ENCODE measurements around the gene ACAA1.
"Not testable (repeated sequence)": the region's sequence is repeated elsewhere in the genome, so short reads cannot be mapped to it uniquely, and the experiment has no call there.

The ACAA1 gene

DNA sequence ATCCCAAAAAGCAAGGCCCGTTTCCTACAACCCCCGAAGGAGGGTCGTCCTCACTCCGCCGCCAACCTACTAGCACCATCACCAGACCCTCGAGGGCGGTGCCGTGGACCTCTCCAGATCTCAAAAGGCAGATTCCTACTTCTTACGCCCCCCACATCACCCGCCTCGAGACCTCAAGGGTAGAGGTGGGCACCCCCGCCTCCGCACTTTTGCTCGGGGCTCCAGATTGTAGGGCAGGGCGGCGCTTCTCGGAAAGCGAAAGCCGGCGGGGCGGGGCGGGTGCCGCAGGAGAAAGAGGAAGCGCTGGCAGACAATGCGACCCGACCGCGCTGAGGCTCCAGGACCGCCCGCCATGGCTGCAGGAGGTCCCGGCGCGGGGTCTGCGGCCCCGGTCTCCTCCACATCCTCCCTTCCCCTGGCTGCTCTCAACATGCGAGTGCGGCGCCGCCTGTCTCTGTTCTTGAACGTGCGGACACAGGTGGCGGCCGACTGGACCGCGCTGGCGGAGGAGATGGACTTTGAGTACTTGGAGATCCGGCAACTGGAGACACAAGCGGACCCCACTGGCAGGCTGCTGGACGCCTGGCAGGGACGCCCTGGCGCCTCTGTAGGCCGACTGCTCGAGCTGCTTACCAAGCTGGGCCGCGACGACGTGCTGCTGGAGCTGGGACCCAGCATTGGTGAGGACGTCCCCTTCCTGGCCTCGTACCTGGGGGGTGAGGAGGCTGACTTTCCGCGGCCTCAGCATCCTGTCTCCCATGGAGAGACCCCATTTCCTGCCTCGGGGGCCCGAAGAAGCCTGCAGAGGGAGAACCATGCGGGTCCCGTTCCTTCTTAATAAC, 1.6 kb upstream of the ACAA1 start, which contains the start of gene MYD88:
MYD88 (plus strand) TSS at position 313 of the 842 bp plus-strand sequence; CDS start at position 353, 40 bp downstream.
- DNase-seq: peak in 8 of 10 donors; percentile 36 to 93 (median 61)
- intact Hi-C loops (cut with DNase I): no loop called here

DNA sequence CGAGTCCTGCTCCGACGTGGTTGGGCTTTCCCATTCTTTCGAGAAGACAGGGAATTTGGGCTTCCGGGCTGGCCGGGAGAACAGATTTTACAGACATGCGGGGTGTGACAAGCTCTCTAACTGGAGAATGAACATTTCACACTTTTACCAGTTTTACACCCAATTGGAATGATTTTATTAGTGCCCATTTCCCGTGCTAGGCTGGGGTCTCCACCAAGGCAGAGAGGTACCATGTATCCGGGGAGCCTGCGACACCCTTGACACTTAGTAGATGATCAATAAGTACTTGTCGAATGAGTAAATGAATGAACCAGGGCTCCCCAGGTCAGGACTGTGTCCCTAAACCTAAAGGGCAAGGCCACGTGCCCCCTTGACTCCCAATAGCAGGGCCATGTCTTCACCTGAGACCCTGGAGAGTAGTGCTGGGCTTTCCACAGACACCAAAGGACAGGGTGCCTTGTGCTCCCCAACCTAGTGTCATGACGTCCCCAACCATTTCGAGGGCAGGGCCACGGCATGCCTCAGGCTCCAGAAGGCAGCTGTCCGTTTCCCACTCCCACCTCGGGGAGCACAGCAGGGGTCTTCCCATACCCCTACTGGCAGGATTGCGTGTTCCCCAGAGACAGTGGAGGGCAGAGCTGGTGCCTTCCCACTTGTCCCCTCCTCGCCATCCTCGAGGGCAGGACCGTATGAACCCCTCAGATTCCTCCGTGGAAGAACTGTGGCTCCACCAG, 855 bp upstream of the ACAA1 start:
- no peak for DNase-seq
- intact Hi-C loops (cut with DNase I): loop anchor here (2.0 kb wide), 2 partner anchors 27 to 359 kb away; partner anchors contain the start of genes EXOG and OXSR1

DNA sequence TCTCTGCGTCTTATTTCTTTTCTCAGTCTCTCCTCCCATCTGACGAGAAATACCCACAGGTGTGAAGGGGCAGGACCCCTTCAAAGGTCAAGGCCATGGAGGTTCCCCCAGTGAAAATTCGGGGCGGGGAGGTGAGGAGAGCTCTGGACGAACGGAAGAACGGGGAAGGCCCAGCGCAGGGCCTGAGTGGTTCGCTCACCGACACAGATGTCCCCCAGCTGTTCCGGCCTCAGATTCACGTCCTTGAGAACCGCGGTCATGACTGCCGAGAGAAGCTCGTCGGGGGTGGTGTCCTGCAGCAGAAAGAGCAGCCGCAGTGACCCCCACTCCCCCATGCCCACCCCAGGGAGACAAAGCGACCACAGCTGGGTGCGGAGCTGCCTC, 542 bp downstream of the ACAA1 start:
- intact Hi-C loops (cut with DNase I): loop anchor here (2.0 kb wide), 2 partner anchors 28 to 360 kb away; partner anchors contain the start of genes EXOG and OXSR1
- no peak for DNase-seq

DNA sequence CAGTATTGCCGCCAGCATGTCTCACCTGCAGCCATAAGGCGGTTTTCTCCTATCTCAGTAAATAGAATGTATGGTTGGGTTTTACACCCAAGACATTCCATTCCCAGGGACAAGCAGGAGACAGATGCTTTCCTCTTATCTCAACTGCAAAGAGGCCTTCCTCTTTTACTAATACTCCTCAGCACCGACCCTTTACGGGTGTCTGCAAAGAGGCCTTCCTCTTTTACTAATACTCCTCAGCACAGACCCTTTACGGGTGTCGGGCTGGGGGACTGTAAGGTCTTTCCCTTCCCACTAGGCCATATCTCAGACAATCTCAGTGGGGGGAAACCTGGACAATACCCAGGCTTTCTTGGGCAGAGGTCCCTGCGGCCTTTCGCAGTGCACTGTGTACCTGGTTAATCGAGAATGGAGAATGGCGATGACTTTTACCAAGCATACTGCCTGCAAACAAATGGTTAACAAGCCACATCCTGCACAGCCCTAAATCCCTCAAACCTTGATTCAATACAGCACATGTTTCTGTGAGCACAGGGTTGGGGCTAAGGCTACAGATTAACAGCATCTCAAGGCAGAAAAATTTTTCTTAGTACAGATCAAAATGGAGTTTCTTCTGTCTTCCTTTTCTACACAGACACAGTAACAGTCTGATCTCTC, 1.2 kb downstream of the ACAA1 start:
- DNase-seq: not testable (repeated sequence)
- intact Hi-C loops (cut with DNase I): loop anchor here (2.0 kb wide), 2 partner anchors 29 to 361 kb away; partner anchors contain the start of genes EXOG and OXSR1

DNA sequence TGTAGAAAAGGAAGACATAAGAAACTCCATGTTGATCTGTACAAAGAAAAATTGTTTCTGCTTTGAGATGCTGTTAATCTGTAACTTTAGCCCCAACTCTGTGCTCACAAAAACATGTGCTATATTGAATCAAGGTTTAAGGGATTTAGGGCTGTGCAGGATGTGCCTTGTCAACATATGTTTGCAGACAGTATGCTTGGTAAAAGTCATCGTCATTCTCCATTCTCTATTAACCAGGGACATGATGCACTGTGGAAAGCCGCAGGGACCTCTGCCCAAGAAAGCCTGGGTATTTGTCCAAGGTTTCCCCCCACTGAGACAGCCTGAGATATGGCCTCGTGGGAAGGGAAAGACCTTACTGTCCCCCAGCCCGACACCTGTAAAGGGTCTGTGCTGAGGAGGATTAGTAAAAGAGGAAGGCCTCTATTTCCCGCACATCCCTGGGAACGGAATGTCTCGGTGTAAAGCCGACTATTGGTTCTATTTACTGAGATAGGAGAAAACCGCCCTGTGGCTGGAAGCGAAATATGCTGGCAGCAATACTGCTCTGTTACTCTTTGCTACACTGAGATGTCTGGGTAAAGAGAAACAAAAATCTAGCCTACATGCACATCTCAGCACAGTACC, 2.3 kb downstream of the ACAA1 start:
- DNase-seq: peak in 1 of 10 donors; percentile 7
- intact Hi-C loops (cut with DNase I): not testable (repeated sequence)

DNA sequence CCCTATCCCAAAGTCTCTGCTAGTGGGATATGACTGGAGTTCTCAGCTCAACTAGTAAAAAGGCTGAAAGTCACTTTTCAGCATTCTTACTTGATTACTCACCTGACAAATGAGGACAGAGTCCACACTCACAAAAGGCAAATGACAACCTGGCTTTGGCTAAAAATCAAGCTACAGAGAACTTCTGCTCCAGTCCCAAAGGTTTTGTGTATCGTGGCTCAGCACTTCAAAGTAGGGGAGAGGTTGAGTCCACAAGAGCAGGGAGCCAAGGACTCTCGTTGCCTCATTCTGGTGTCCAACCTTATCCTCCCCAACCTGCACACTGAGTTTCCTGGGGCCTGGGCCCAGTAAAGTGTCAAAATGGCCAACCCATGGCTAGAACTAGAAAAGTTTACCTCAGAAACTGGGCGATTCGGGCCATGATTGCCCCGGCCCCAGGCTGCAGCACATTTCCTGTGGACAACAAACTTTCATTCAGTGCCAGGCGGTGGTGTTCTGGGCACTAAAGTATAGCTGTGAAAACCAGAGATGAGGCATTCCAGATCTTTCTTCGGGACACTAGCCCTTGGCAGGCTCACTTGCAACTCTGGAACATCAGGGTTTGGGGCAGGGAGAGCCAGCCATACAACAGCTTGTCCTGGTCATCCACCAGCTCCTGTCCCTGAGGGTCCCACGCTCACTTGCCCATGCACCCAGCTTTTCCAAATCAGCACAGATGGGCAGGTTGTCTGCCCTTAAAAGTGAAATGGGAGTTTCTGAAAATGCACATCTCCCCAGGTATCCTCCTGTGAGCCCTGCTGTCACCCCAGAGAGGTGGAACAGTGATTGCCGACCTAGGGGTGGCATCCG, 3.1 kb downstream of the ACAA1 start:
- intact Hi-C loops (cut with DNase I): no loop called here
- peak in 1 of 10 donors; percentile 29 for DNase-seq

DNA sequence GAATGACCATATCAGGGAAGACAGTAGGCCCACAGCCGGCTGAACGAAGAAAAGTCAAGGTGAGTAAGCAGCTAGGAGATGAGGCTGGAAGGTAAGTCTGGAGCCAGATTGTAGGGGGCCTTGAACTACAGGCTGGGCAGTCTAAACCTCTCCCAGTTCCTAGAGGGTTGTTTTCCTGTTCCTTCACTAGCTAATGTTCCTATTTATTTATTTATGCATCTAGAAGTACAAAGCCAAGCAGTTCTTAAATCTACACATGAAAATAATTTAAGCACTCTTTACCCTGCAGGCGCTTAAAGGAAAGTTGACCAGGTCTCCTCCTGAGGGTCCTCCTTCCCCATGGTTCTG, 3.7 kb downstream of the ACAA1 start:
- intact Hi-C loops (cut with DNase I): no loop called here
- peak in 1 of 10 donors; percentile 10 for DNase-seq

DNA sequence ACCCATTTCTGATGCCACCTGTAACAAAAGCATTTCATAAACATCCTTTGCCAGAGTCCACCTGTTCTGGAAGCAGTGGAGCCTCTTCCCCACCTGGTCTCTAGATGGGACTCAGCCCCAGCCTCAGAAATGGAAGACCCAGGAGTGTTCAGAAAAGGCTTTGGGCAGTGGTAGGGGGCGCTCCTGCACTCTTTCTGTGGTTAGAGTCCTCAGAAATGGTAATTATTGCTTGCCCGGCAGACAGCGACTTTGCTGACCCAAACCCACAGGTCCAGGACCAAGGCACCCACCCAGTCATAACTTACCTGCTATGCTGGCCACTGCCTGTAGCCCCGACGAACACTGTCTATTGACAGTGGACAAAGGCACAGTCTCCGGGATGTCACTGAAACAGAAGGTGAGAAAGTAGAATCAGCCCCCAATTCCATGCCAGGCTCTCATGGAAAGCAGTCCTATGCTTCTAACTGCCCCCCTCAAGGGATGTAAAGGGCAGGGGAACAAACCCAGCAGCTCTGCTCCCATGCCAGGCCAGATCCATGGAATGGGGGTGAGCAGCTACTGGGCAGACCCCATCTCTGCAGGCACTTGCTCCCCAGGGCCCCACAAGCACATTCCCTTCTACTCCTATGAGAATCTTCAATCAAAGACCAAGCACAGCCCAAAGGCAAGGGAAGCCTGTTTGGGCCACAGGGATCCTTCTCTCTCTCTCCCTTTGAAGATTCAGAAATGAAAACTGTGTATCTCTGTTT, 5.1 kb downstream of the ACAA1 start:
- intact Hi-C loops (cut with DNase I): no loop called here
- DNase-seq: peak in 3 of 10 donors; percentile 35 to 77 (median 72)

DNA sequence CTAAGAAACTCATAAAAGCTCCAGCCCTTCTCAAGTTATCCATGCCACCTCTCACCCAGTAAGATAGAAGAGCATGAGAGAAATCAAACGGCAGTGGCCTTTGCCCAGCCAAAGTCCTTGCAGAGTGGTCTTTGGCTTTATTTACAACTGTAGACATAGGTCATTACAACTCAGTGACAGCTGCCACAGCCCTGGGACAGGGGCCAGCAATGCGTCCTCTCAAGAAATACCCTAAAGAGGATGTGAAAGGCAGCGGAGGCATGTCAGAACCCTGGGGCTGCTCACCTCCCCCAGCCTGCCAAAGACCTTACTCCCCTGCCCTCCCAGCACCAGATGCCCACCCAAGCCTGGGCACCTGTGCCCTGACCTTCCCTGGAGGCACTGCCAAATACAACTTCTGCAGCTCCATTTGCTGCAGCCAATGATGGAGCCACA, 6.3 kb downstream of the ACAA1 start:
- DNase-seq: peak in 1 of 10 donors; percentile 24
- intact Hi-C loops (cut with DNase I): no loop called here

DNA sequence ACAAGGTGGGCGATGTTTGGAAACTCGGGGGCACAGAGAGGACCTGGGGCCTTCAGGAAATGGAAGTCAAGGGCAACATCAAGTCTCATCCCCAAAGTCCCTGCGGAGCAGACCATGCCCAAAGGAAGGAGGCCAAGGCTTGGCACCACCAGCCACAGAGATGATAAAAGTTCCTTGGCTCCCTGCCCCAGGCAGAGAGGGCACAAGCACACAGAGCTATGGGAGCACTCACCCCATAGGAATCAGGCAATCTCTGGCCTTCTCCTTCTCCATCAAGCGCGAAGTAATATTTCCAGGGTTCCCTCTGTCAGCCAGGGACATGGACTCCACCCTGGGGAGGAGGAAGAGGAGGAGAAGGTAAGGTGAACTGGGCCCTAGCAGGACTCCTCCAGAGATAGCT, 7.9 kb downstream of the ACAA1 start:
- DNase-seq: peak in 2 of 10 donors; percentile 30 to 53
- intact Hi-C loops (cut with DNase I): no loop called here

DNA sequence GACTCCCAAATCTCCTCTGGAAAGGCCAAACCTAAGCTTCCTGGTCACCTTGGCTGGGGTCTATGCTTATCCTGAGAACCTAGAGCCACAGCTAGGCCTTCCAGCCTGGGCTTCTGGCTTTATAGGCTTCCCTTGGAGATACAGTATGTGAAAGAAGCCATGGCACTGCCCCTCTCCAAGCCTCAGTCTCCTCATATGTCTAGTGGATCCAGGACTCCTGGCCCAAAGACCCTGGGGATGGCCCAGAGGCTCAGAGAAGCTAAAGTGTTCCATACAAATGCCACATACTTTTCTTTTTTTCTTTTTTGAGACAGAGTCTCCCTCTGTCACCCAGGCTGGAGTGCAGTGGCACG, 8.6 kb downstream of the ACAA1 start:
- no peak for DNase-seq
- intact Hi-C loops (cut with DNase I): no loop called here

DNA sequence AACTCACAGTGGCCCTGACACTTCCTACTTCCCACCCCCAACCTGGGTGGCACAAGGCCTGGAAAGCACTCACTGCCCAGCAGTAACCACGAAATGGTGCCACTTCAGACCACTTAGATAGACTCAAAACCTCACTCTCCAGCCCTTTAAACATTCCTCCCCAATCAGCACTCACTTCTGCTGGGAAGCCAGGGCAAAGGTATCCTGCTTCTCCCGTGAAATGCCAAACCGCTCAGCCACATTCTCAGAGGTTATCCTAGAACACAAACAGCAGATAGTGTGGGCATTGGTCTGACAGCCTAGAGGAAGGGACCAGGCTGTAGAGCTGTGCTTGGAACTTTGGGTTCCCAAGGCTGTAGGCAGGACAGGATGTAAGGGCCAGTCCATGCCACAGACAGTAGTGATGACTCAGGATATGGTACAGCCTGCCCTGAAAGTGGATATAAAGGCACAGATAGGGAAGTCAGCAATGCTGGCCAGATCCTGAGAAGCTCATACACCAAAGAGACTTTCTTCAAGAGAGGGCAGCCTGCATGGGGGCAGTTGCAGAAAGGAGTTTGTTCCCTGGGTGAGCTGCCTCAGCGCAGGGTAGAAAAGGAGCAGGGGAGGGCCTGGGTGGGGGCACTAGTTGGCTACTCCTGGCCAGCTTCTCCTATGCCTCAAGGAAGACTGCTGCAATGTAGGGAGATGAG, 9.2 kb downstream of the ACAA1 start:
- intact Hi-C loops (cut with DNase I): no loop called here
- DNase-seq: peak in 1 of 10 donors; percentile 19

DNA sequence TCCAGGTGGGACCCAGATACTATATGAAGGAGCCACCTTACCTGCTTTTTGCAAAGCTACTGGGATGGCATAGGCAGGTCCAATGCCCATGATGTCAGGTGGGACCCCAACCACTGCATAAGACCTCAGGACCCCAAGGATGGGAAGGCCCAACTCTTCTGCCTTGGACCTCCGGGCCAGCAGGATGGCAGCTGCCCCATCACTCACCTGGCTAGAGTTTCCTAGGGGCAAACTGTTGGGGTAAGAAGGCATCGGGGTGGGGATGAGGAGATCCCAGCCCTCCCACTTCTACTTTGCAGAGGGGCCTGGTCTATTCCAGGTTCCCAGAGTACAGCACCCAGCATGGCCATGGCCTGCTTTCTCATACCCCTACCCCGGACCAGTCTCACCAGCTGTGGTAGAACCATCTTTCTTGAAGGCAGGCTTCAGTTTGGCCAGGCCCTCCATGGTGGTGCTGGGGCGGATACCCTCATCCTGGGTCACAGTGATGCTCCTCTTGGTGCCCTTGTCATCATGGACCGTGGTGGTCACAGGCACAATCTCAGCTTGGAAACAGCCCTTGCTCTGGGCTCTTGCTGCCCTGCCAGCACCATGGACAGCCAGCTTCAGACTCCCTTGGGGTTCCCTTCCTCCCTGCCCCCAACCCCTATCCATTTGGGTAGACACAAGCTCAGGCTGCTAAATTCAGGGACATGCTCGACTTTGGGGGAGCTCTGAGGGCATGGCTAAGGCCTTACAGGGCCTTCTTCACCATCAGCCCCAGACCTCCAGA, 10.6 kb downstream of the ACAA1 start:
- DNase-seq: peak in 2 of 10 donors; percentile 43 to 50
- intact Hi-C loops (cut with DNase I): no loop called here

DNA sequence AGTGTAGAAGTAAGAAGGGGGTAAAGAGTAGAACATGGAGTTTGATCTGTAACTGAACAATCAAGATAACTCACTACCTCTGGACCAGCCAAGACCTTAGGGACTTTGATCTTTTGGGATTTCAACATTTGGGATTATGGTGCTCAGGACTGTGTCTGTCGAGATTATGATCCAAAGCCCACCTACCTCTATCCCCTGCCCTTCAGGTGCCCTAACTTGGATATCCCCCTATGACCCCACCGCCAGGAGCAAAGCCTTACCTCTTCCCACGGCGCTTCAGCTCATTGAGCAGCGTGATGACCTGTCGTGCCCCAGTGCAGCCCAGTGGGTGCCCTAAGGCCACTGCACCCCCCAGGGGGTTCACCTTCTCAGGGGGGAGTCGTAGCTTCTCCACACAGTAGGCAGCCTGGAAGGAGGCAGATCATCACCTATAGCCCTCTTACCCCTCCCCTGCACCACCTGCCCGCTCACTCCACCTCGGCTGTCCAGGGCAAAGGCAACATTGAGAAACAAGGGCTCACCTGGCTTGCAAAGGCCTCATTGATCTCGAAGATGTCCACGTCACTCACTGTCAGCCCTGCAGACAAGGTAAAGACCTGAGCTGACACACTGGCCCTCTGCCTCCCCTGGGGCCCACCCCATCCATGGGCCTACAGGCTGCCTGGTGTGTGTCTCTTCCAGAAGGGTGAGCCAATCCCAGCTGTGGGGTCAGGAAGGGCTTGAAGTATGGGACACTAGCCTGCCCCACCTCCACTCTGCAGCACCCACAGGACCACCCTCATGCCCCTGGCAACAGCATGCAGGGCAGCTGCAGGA, 11.4 kb downstream of the ACAA1 start:
- peak in 1 of 10 donors; percentile 35 for DNase-seq
- intact Hi-C loops (cut with DNase I): no loop called here

DNA sequence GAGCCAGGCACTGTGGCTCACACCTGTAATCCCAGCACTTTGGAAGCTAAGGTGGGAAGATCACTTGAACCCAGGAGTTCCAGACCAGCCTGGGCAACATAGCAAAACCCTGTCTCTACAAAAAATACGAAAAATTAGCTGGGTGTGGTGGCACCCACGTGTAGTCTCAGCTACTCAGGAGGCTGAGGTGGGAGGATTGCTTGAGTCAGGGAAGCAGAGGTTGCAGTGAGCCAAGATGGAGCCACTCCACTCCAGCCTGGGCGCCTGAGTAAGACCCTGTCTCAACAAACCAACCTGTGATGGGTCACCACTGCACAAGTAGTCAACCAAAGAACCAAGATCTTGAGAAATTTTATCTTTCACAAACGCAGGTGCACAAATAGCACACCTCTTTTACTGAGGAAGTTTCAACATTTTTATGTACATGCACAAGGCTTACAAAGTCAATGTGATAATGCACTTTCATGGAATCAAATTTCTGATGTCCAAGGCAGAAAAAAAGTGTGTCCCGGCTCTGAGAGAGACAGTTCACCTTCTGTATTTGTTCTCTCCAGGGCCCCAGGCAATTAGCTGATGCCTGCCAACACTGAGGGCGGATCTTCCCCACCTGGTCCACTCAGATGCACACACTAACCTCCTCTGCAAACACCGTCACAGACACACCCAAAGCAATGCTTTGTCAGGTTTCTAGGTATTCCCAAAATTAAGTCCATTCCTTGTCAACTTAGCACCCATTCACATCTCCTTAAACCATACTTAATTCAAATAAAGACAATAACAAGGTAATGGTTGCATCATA, 12.4 kb downstream of the ACAA1 start:
- intact Hi-C loops (cut with DNase I): no loop called here
- DNase-seq: peak in 1 of 10 donors; percentile 68
